B cell (primary cell): ENCODE results near the gene RILP. TPM values are rescaled to one million over a fixed set of nuclear protein-coding genes. Genes with fewer than 3 reads are reported as not detected.

ENCODE experiments used
- ATAC-seq: fragments of 200-7000 bp; cut with Tn5 transposase; one replicate; pipeline ENCODE4 v1.10.0; 2021; ENCODE audit warnings: low read depth, mild to moderate bottlenecking, moderate number of reproducible peaks, moderate library complexity
- CTCF ChIA-PET: fragments of 350-600 bp; sonication (Branson Sonifier 250); formaldehyde crosslinking; loops from one replicate; lab custom pipeline; 2021; ENCODE audit warnings: antibody characterized with exemption, inconsistent platforms; lab: Charles Lee
- POLR2A ChIA-PET: fragments of 350-600 bp; sonication (Branson Sonifier 250); formaldehyde crosslinking; loops from one replicate; lab custom pipeline; 2021; ENCODE audit warnings: antibody characterized with exemption; lab: Charles Lee
- DNase-seq: peaks from one replicate; pipeline ENCODE4 v3.0.0; 2013
- H2AFZ ChIP-seq: 2 replicates; pipeline ENCODE4 v1.6.1; 2012; ENCODE audit warnings: mild to moderate bottlenecking, low read depth, low read length; ENCODE audit not compliant: insufficient read depth, poor library complexity, severe bottlenecking
- H3K27ac ChIP-seq, 2 donors: 1 replicate in 1 of 2; 2 replicates in 1 of 2; pipeline ENCODE4 v1.5.1; 2012 to 2013; ENCODE audit warnings: low read length in 2 of 2, mild to moderate bottlenecking in 2 of 2, moderate library complexity in 1 of 2
- H3K27me3 ChIP-seq, 4 experiments: fragments of 200-600 bp in 1 of 4; sonication (generic) in 1 of 4; replicated peaks in 1 of 4; 1 replicate in 2 of 4; 2 replicates in 2 of 4; pipeline versions ENCODE4 v1.6.1 to v1.7.0; 2013 to 2016; ENCODE audit warnings: low read length in 3 of 4, mild to moderate bottlenecking in 2 of 4, mixed read lengths in 1 of 4, moderate library complexity in 1 of 4; ENCODE audit not compliant: insufficient read depth in 4 of 4, control insufficient read depth in 3 of 4; ENCODE audit errors: control extremely low read depth in 1 of 4
- H3K36me3 ChIP-seq, 2 experiments: replicated peaks in 1 of 2; 1 replicate in 1 of 2; 2 replicates in 1 of 2; pipeline versions ENCODE4 v1.6.1 to v1.7.1; 2013; ENCODE audit warnings: low read length in 1 of 2; ENCODE audit not compliant: insufficient read depth in 2 of 2, control insufficient read depth in 1 of 2; ENCODE audit errors: control extremely low read depth in 1 of 2, extremely low read depth in 1 of 2
- H3K4me1 ChIP-seq, 2 donors: fragments of 200-600 bp in 1 of 2; sonication (generic) in 1 of 2; 1 replicate in 1 of 2; 2 replicates in 1 of 2; pipeline versions ENCODE4 v1.5.1 to v1.6.1; 2013 to 2017; ENCODE audit warnings: low read length in 2 of 2; ENCODE audit not compliant: control insufficient read depth in 2 of 2, insufficient read depth in 2 of 2
- H3K4me2 ChIP-seq: replicated peaks from 2 replicates; pipeline ENCODE3; 2012; ENCODE audit warnings: mild to moderate bottlenecking, low read depth, low read length; ENCODE audit not compliant: poor library complexity, severe bottlenecking
- H3K4me3 ChIP-seq, 5 experiments: fragments of 200-600 bp in 1 of 5; sonication (generic) in 1 of 5; 1 replicate in 3 of 5; 2 replicates in 2 of 5; pipeline versions ENCODE4 v1.5.1 to v1.7.0; 2011 to 2016; ENCODE audit warnings: low read length in 4 of 5, mild to moderate bottlenecking in 4 of 5, low read depth in 2 of 5, control low read depth in 1 of 5, moderate library complexity in 1 of 5; ENCODE audit not compliant: insufficient read depth in 1 of 5; ENCODE audit errors: control extremely low read depth in 1 of 5, extremely low read depth in 1 of 5
- H3K79me2 ChIP-seq: fragments of 200-600 bp; sonication (generic); one replicate; pipeline ENCODE4 v1.6.0; 2016; ENCODE audit warnings: low read length; ENCODE audit not compliant: control insufficient read depth, insufficient read depth
- H3K9ac ChIP-seq: fragments of 200-600 bp; sonication (generic); 2 replicates; pipeline ENCODE4 v1.6.1; 2017; ENCODE audit warnings: mild to moderate bottlenecking, low read length, moderate library complexity
- H3K9me3 ChIP-seq, 3 donors: one replicate each; pipeline versions ENCODE4 v1.6.1 to v1.7.1; 2013; ENCODE audit warnings: low read length in 2 of 3; ENCODE audit not compliant: control insufficient read depth in 2 of 3, insufficient read depth in 1 of 3; ENCODE audit errors: control extremely low read depth in 1 of 3
- H4K20me1 ChIP-seq: 2 replicates; pipeline ENCODE4 v1.6.0; 2012; ENCODE audit warnings: mild to moderate bottlenecking, low read length; ENCODE audit not compliant: insufficient read depth, control insufficient read depth, poor library complexity, severe bottlenecking
- H3K27ac Mint-ChIP-seq: one replicate; pipeline ENCODE4 v1.8.0; 2021; ENCODE audit warnings: mixed read lengths
- H3K27me3 Mint-ChIP-seq: one replicate; pipeline ENCODE4 v1.8.0; 2021; ENCODE audit warnings: mixed read lengths
- H3K4me1 Mint-ChIP-seq: one replicate; pipeline ENCODE4 v1.8.0; 2021; ENCODE audit warnings: mixed read lengths
- H3K4me3 Mint-ChIP-seq: one replicate; pipeline ENCODE4 v1.8.0; 2021; ENCODE audit warnings: mixed read lengths
- H3K9me3 Mint-ChIP-seq: one replicate; pipeline ENCODE4 v1.8.0; 2022; ENCODE audit warnings: mixed read lengths; ENCODE audit not compliant: insufficient read depth
- CTCF ChIP-seq: fragments of 200-600 bp; IDR thresholded peaks from one replicate; pipeline ENCODE4 v1.8.0; 2022; ENCODE audit warnings: antibody characterized with exemption, mild to moderate bottlenecking
- EZH2 ChIP-seq: IDR thresholded peaks from 2 replicates; pipeline ENCODE4 v1.6.1; 2012; ENCODE audit warnings: borderline replicate concordance, low read depth, mild to moderate bottlenecking, moderate library complexity, low read length; ENCODE audit not compliant: insufficient read depth, poor library complexity, severe bottlenecking
- WGBS: methylation state at CpG from one replicate; pipeline ENCODE4 v1.1.5; 2013; ENCODE audit warnings: missing lambda C conversion rate; ENCODE audit not compliant: insufficient coverage; 5-methylcytosine and 5-hydroxymethylcytosine counted together
- intact Hi-C: fragments of 100-400 bp; cut with micrococcal nuclease; formaldehyde crosslinking; loops from one replicate; pipeline ENCODE4 v1.10.0; 2022
- polyA plus RNA-seq: library from polyadenylated mRNA; depleted of rRNA; stranded (reverse); fragments of >200 nt; gene quantifications from 2 replicates; pipeline ENCODE4 v1.2.3, GENCODE V29; 2012
- total RNA-seq, 2 donors: library from RNA; stranded (reverse); fragments of 120-200 nt in 1 of 2; gene quantifications; 1 replicate in 1 of 2; 2 replicates in 1 of 2; pipeline versions ENCODE4 v1.2.3 to v1.2.4, GENCODE V29; 2013 to 2022

The RILP gene
- total and polyA plus RNA-seq, 2 donors (not counting 1 experiment from before 2014, with no cell fraction given) = 1.1 to 7.0 TPM

- H3K4me2 ChIP-seq = no peak overlapping the region
- intact Hi-C loops = no loop called here
- CTCF ChIA-PET = interaction anchor here (0.6 to 1.3 kb wide), 3 partner anchors 24 to 28 kb away, joined by 3 to 4 read pairs (median 4); no protein-coding TSS in a partner anchor
These were observed 51.1 kb downstream of the RILP start for GRCh38 chr17:1598399-1599095.

More at GRCh38 chr17:1598399-1599095, 51.1 kb downstream of the RILP start:
- H3K27me3 Mint-ChIP-seq = no peaks in the 10 kb centered on the region
- H3K36me3 ChIP-seq = peaks cover 0 to 12% of the 10 kb centered on the region in 2 experiments
- peaks cover 20% of the 10 kb centered on the region for H4K20me1 ChIP-seq
- H3K9ac ChIP-seq = no peak overlapping the region
- H2AFZ ChIP-seq = no peak overlapping the region
- peaks cover 11% of the 10 kb centered on the region for H3K4me1 Mint-ChIP-seq
- ATAC-seq (no peak), DNase-seq (no peak)
- H3K27ac ChIP-seq = no peak overlapping the region
- H3K4me1 ChIP-seq = peaks cover 9 to 17% of the 10 kb centered on the region in 2 donors
- H3K4me3 Mint-ChIP-seq = no peak overlapping the region
- H3K27me3 ChIP-seq = no peaks in the 10 kb centered on the region
- H3K4me3 ChIP-seq = no peak overlapping the region
- TF ChIP-seq CTCF (no peak), EZH2 (no peak)
- peaks cover 0 to 9% (median 0%) of the 10 kb centered on the region in 3 donors for H3K9me3 ChIP-seq
- 100% methylated on average over 7 of the region's 8 CpGs for WGBS
- H3K9me3 Mint-ChIP-seq = no peaks in the 10 kb centered on the region
- H3K27ac Mint-ChIP-seq = no peak overlapping the region
- POLR2A ChIA-PET = interaction anchor here (0.6 to 1.9 kb wide), 4 partner anchors 8 to 29 kb away, joined by 3 to 6 read pairs (median 6); no protein-coding TSS in a partner anchor
- peaks cover 21% of the 10 kb centered on the region for H3K79me2 ChIP-seq
